ENCODE data around the gene ODAPH.
"Not testable (repeated sequence)": the region's sequence is repeated elsewhere in the genome, so short reads cannot be mapped to it uniquely, and the experiment has no call there.

ODAPH gene

GRCh38 chr4:75530556-75531322 is 25.1 kb upstream of the ODAPH start:
- CTCF ChIA-PET, result no interaction called here
- no peaks in the 10 kb centered on the region for H3K27me3 Mint-ChIP-seq

GRCh38 chr4:75531536-75532143 is 24.2 kb upstream of the ODAPH start:
- H3K4me1 Mint-ChIP-seq, H3K27ac Mint-ChIP-seq, CTCF ChIA-PET, DNase-seq, H3K4me3 Mint-ChIP-seq, H3K27me3 Mint-ChIP-seq: not testable (repeated sequence)
- Mint-ChIP-seq H3K9me3 (peaks cover 17% of the 10 kb centered on the region), H3K36me3 (peaks cover 48% of the 10 kb centered on the region)

More at GRCh38 chr4:75530556-75531322, 25.1 kb upstream of the ODAPH start:
- Mint-ChIP-seq H3K4me1 (no peaks in the 10 kb centered on the region), H3K4me3 (no peak overlapping the region), H3K9me3 (peaks cover 16% of the 10 kb centered on the region), H3K27ac (no peak overlapping the region), H3K36me3 (peaks cover 53% of the 10 kb centered on the region)
- no peak for DNase-seq

GRCh38 chr4:75533339-75533887 is 22.5 kb upstream of the ODAPH start:
- H3K4me1 Mint-ChIP-seq, H3K4me3 Mint-ChIP-seq, H3K27me3 Mint-ChIP-seq, H3K27ac Mint-ChIP-seq, CTCF ChIA-PET, DNase-seq: not testable (repeated sequence)
- H3K9me3 Mint-ChIP-seq, result peaks cover 17% of the 10 kb centered on the region
- peaks cover 38% of the 10 kb centered on the region for H3K36me3 Mint-ChIP-seq

- DNase-seq, H3K4me1 Mint-ChIP-seq, H3K27ac Mint-ChIP-seq, CTCF ChIA-PET, H3K4me3 Mint-ChIP-seq, H3K27me3 Mint-ChIP-seq: not testable (repeated sequence)
- Mint-ChIP-seq H3K9me3 (peaks cover 17% of the 10 kb centered on the region), H3K36me3 (peaks cover 38% of the 10 kb centered on the region)
Measured at GRCh38 chr4:75533926-75534325, 21.9 kb upstream of the ODAPH start.

- H3K27me3 Mint-ChIP-seq, CTCF ChIA-PET, DNase-seq, H3K4me3 Mint-ChIP-seq, H3K9me3 Mint-ChIP-seq, H3K4me1 Mint-ChIP-seq, H3K27ac Mint-ChIP-seq: not testable (repeated sequence)
- H3K36me3 Mint-ChIP-seq, result peaks cover 12% of the 10 kb centered on the region
Measured at GRCh38 chr4:75537308-75537707, 18.6 kb upstream of the ODAPH start.

- DNase-seq, result no peak
- H3K9me3 Mint-ChIP-seq, result no peaks in the 10 kb centered on the region
- no peaks in the 10 kb centered on the region for H3K4me1 Mint-ChIP-seq
- no peaks in the 10 kb centered on the region for H3K27me3 Mint-ChIP-seq
- CTCF ChIA-PET, result interaction anchor here (1.0 kb wide), 1 partner anchor 15 kb away, joined by 4 read pairs; no protein-coding TSS in a partner anchor
- no peak overlapping the region for H3K27ac Mint-ChIP-seq
- H3K4me3 Mint-ChIP-seq, result no peak overlapping the region
- H3K36me3 Mint-ChIP-seq, result no peaks in the 10 kb centered on the region
Measured at GRCh38 chr4:75542824-75543223, 13.0 kb upstream of the ODAPH start.

GRCh38 chr4:75544220-75544619 is 11.6 kb upstream of the ODAPH start:
- H3K9me3 Mint-ChIP-seq, H3K4me1 Mint-ChIP-seq, CTCF ChIA-PET, H3K4me3 Mint-ChIP-seq, DNase-seq, H3K27ac Mint-ChIP-seq, H3K36me3 Mint-ChIP-seq, H3K27me3 Mint-ChIP-seq: not testable (repeated sequence)

- no peaks in the 10 kb centered on the region for H3K9me3 Mint-ChIP-seq
- CTCF ChIA-PET, result no interaction called here
Measured at GRCh38 chr4:75544870-75545269, 11.0 kb upstream of the ODAPH start.

GRCh38 chr4:75545526-75545925 is 10.3 kb upstream of the ODAPH start:
- Mint-ChIP-seq H3K9me3 (no peaks in the 10 kb centered on the region), H3K4me3 (no peak overlapping the region), H3K36me3 (no peaks in the 10 kb centered on the region), H3K27me3 (no peaks in the 10 kb centered on the region), H3K4me1 (no peaks in the 10 kb centered on the region), H3K27ac (no peak overlapping the region)
- CTCF ChIA-PET, result no interaction called here
- DNase-seq, result no peak

More at GRCh38 chr4:75544870-75545269, 11.0 kb upstream of the ODAPH start:
- Mint-ChIP-seq H3K27me3 (no peaks in the 10 kb centered on the region), H3K27ac (no peak overlapping the region), H3K4me1 (no peaks in the 10 kb centered on the region), H3K36me3 (no peaks in the 10 kb centered on the region), H3K4me3 (no peak overlapping the region)
- no peak for DNase-seq

GRCh38 chr4:75547647-75548387 is 8.0 kb upstream of the ODAPH start:
- Mint-ChIP-seq H3K9me3 (no peaks in the 10 kb centered on the region), H3K27me3 (no peaks in the 10 kb centered on the region), H3K4me1 (no peaks in the 10 kb centered on the region), H3K4me3 (no peak overlapping the region), H3K27ac (no peak overlapping the region), H3K36me3 (no peaks in the 10 kb centered on the region)
- no peak for DNase-seq
- CTCF ChIA-PET, result no interaction called here

- Mint-ChIP-seq H3K4me3 (no peak overlapping the region), H3K9me3 (no peaks in the 10 kb centered on the region), H3K27me3 (no peaks in the 10 kb centered on the region), H3K4me1 (no peaks in the 10 kb centered on the region), H3K36me3 (no peaks in the 10 kb centered on the region), H3K27ac (no peak overlapping the region)
- CTCF ChIA-PET, result no interaction called here
- DNase-seq, result no peak
Measured at GRCh38 chr4:75549019-75549418, 6.8 kb upstream of the ODAPH start.

- no peaks in the 10 kb centered on the region for H3K36me3 Mint-ChIP-seq
- DNase-seq, result no peak
- CTCF ChIA-PET, result no interaction called here
- H3K27me3 Mint-ChIP-seq, result peaks cover 12% of the 10 kb centered on the region
- no peak overlapping the region for H3K27ac Mint-ChIP-seq
- no peaks in the 10 kb centered on the region for H3K9me3 Mint-ChIP-seq
- no peak overlapping the region for H3K4me3 Mint-ChIP-seq
- H3K4me1 Mint-ChIP-seq, result no peaks in the 10 kb centered on the region
Measured at GRCh38 chr4:75552452-75552851, 3.4 kb upstream of the ODAPH start.

GRCh38 chr4:75557696-75558095 is 1.8 kb downstream of the ODAPH start:
- no peak for DNase-seq
- Mint-ChIP-seq H3K4me3 (no peak overlapping the region), H3K36me3 (no peaks in the 10 kb centered on the region), H3K27me3 (peaks cover 15% of the 10 kb centered on the region), H3K4me1 (no peaks in the 10 kb centered on the region), H3K9me3 (no peaks in the 10 kb centered on the region), H3K27ac (no peak overlapping the region)
- CTCF ChIA-PET, result interaction anchor here (1.1 kb wide), 1 partner anchor 15 kb away, joined by 4 read pairs; no protein-coding TSS in a partner anchor

GRCh38 chr4:75561789-75562188 is 5.9 kb downstream of the ODAPH start:
- Mint-ChIP-seq H3K4me1 (peaks cover 5% of the 10 kb centered on the region), H3K4me3 (no peak overlapping the region), H3K9me3 (no peaks in the 10 kb centered on the region), H3K27me3 (peaks cover 7% of the 10 kb centered on the region), H3K27ac (no peak overlapping the region), H3K36me3 (no peaks in the 10 kb centered on the region)
- DNase-seq, result no peak
- CTCF ChIA-PET, result no interaction called here

Measured in activated naive CD4-positive, alpha-beta T cell treated with anti-CD3 and anti-CD28 coated beads, Interleukin-2, amount 10 ng/mL, durations not matched to agents 7 days and 5 days (primary cell).